H9 (cell line): ENCODE results near the gene TENM4. TPM values are rescaled to one million over a fixed set of nuclear protein-coding genes. Genes with fewer than 3 reads are reported as not detected.

Experiments
- DNase-seq: peaks from one replicate; pipeline ENCODE4 v3.0.0-alpha.2; 2017
- H2AFZ ChIP-seq: one replicate; pipeline ENCODE4 v1.6.1; 2013; ENCODE audit warnings: mild to moderate bottlenecking, low read length, control low read depth, moderate library complexity
- H2AK5ac ChIP-seq: 2 replicates; pipeline ENCODE4 v1.6.1; 2013; ENCODE audit warnings: low read length, control low read depth, mixed read lengths; ENCODE audit not compliant: insufficient read length
- H2BK120ac ChIP-seq: one replicate; pipeline ENCODE4 v1.6.1; 2013; ENCODE audit warnings: low read depth, mild to moderate bottlenecking, low read length, control low read depth, inconsistent platforms; ENCODE audit not compliant: poor library complexity, severe bottlenecking
- H2BK12ac ChIP-seq: 2 replicates; pipeline ENCODE4 v1.6.1; 2013; ENCODE audit warnings: low read length, control low read depth, mixed read lengths, low read depth; ENCODE audit not compliant: insufficient read length
- H2BK15ac ChIP-seq: 2 replicates; pipeline ENCODE4 v1.6.1; 2013; ENCODE audit warnings: low read depth, low read length, control low read depth
- H2BK20ac ChIP-seq: one replicate; pipeline ENCODE4 v1.6.1; 2013; ENCODE audit warnings: low read depth, mild to moderate bottlenecking, low read length, control low read depth, inconsistent platforms; ENCODE audit not compliant: poor library complexity, severe bottlenecking
- H2BK5ac ChIP-seq: 2 replicates; pipeline ENCODE4 v1.6.1; 2013; ENCODE audit warnings: low read length, control low read depth, mixed read lengths; ENCODE audit not compliant: insufficient read length
- H3K14ac ChIP-seq: 2 replicates; pipeline ENCODE4 v1.6.1; 2013; ENCODE audit warnings: low read length, control low read depth; ENCODE audit not compliant: insufficient read depth
- H3K18ac ChIP-seq: 2 replicates; pipeline ENCODE4 v1.6.1; 2013; ENCODE audit warnings: low read depth, mild to moderate bottlenecking, mixed read lengths, low read length, control low read depth; ENCODE audit not compliant: insufficient read length
- H3K23ac ChIP-seq: 2 replicates; pipeline ENCODE4 v1.6.1; 2013; ENCODE audit warnings: low read length, control low read depth, mixed read lengths, low read depth; ENCODE audit not compliant: insufficient read length
- H3K23me2 ChIP-seq: 2 replicates; pipeline ENCODE4 v1.6.1; 2013; ENCODE audit warnings: low read depth, mild to moderate bottlenecking, mixed read lengths, low read length, control low read depth; ENCODE audit not compliant: insufficient read length, poor library complexity, severe bottlenecking
- H3K27ac ChIP-seq: 2 replicates; pipeline ENCODE4 v1.5.1; 2013; ENCODE audit warnings: low read length, control low read depth, mixed read lengths, low read depth; ENCODE audit not compliant: insufficient read length
- H3K27me3 ChIP-seq: 2 replicates; pipeline ENCODE4 v1.6.1; 2013; ENCODE audit warnings: low read length, control low read depth, inconsistent platforms; ENCODE audit not compliant: insufficient read depth
- H3K4ac ChIP-seq: 2 replicates; pipeline ENCODE4 v1.6.1; 2013; ENCODE audit warnings: low read depth, mild to moderate bottlenecking, control low read depth, inconsistent platforms, low read length, moderate library complexity
- H3K4me1 ChIP-seq: 2 replicates; pipeline ENCODE4 v1.6.1; 2013; ENCODE audit warnings: low read length, control low read depth, inconsistent platforms; ENCODE audit not compliant: insufficient read depth
- H3K4me2 ChIP-seq: 2 replicates; pipeline ENCODE4 v1.6.1; 2013; ENCODE audit warnings: low read length, control low read depth, mixed read lengths; ENCODE audit not compliant: insufficient read length, insufficient read depth
- H3K56ac ChIP-seq: 2 replicates; pipeline ENCODE4 v1.6.1; 2013; ENCODE audit warnings: low read depth, mild to moderate bottlenecking, mixed read lengths, low read length, control low read depth; ENCODE audit not compliant: insufficient read length
- H3K79me1 ChIP-seq: 2 replicates; pipeline ENCODE4 v1.6.1; 2013; ENCODE audit warnings: low read depth, mild to moderate bottlenecking, moderate library complexity, low read length, control low read depth, inconsistent platforms; ENCODE audit not compliant: insufficient read depth, poor library complexity, severe bottlenecking
- H3K79me2 ChIP-seq: 2 replicates; pipeline ENCODE4 v1.6.1; 2013; ENCODE audit warnings: low read length, control low read depth, inconsistent platforms; ENCODE audit not compliant: insufficient read depth
- H3K9ac ChIP-seq: 2 replicates; pipeline ENCODE4 v1.6.1; 2013; ENCODE audit warnings: low read length, control low read depth, mixed read lengths; ENCODE audit not compliant: insufficient read length; ENCODE audit errors: extremely low read depth
- H3K9me3 ChIP-seq: one replicate; pipeline ENCODE4 v1.6.1; 2013; ENCODE audit warnings: low read depth, low read length, inconsistent platforms; ENCODE audit not compliant: control insufficient read depth
- H3T11ph ChIP-seq: one replicate; pipeline ENCODE4 v1.6.1; 2013; ENCODE audit warnings: mild to moderate bottlenecking, low read length, control low read depth, inconsistent platforms
- H4K20me1 ChIP-seq: one replicate; pipeline ENCODE4 v1.6.1; 2013; ENCODE audit not compliant: control insufficient read depth, insufficient read length, insufficient read depth
- H4K5ac ChIP-seq: 2 replicates; pipeline ENCODE4 v1.6.1; 2013; ENCODE audit warnings: low read depth, mild to moderate bottlenecking, mixed read lengths, low read length, control low read depth; ENCODE audit not compliant: insufficient read length
- H4K8ac ChIP-seq: replicated peaks from 2 replicates; pipeline ENCODE4 v1.6.1; 2013; ENCODE audit warnings: low read length, control low read depth, mixed read lengths, low read depth; ENCODE audit not compliant: insufficient read length
- H4K91ac ChIP-seq: 2 replicates; pipeline ENCODE4 v1.6.1; 2013; ENCODE audit warnings: low read depth, mild to moderate bottlenecking, moderate library complexity, mixed read lengths, low read length, control low read depth; ENCODE audit not compliant: insufficient read length
- H3K27ac Mint-ChIP-seq, 3 experiments: 2 replicates in 2 of 3; 3 replicates in 1 of 3; pipeline ENCODE4 v1.8.0; 2020 to 2021; ENCODE audit warnings: mixed read lengths in 3 of 3, mild to moderate bottlenecking in 1 of 3, moderate library complexity in 1 of 3
- H3K27me3 Mint-ChIP-seq: 2 replicates; pipeline ENCODE4 v1.8.0; 2021; ENCODE audit warnings: low read depth, mild to moderate bottlenecking, moderate library complexity, mixed read lengths
- H3K36me3 Mint-ChIP-seq, 3 experiments: 2 replicates in 2 of 3; 3 replicates in 1 of 3; pipeline ENCODE4 v1.8.0; 2020 to 2021; ENCODE audit warnings: low read depth in 3 of 3, mixed read lengths in 3 of 3; ENCODE audit not compliant: insufficient read depth in 1 of 3
- H3K4me1 Mint-ChIP-seq, 2 experiments: 2 replicates each; pipeline ENCODE4 v1.8.0; 2020; ENCODE audit warnings: mixed read lengths in 2 of 2
- H3K4me3 Mint-ChIP-seq, 2 experiments: 2 replicates in 1 of 2; 3 replicates in 1 of 2; pipeline ENCODE4 v1.8.0; 2020 to 2021; ENCODE audit warnings: mild to moderate bottlenecking in 2 of 2, mixed read lengths in 2 of 2, moderate library complexity in 1 of 2
- H3K9me3 Mint-ChIP-seq, 2 experiments: 2 replicates in 1 of 2; 3 replicates in 1 of 2; pipeline ENCODE4 v1.8.0; 2020; ENCODE audit warnings: mild to moderate bottlenecking in 2 of 2, mixed read lengths in 2 of 2, moderate library complexity in 1 of 2
- CTCF ChIP-seq: fragments of 200-600 bp; sonication (generic); conservative IDR thresholded peaks from 3 replicates; pipeline ENCODE4 v1.8.0; 2021; ENCODE audit warnings: antibody characterized with exemption, mild to moderate bottlenecking
- WGBS: extraction: QIAGEN DNeasy Blood & Tissue Kit; methylation state at CpG from one replicate; pipeline ENCODE4 v1.1.7; 2013; ENCODE audit warnings: missing lambda C conversion rate, low lambda C conversion rate, mixed read lengths; ENCODE audit not compliant: insufficient read length; ENCODE audit errors: extremely low coverage; 5-methylcytosine and 5-hydroxymethylcytosine counted together
- total RNA-seq: library from RNA; stranded (reverse); gene quantifications from 2 replicates; pipeline ENCODE4 v1.2.1, GENCODE V29; 2021

Gene TENM4
- total RNA-seq, 1 experiment from 2014 or later, result 4.6 TPM

- H4K5ac ChIP-seq, result no peak overlapping the region
- H3K27ac ChIP-seq, result no peak overlapping the region
- H3K56ac ChIP-seq, result no peak overlapping the region
- no peak overlapping the region for H2BK20ac ChIP-seq
- no peaks in the 10 kb centered on the region for H4K20me1 ChIP-seq
- no peak overlapping the region for H3T11ph ChIP-seq
- H3K4ac ChIP-seq, result no peak overlapping the region
- H3K9ac ChIP-seq, result no peak overlapping the region
- no peak overlapping the region for H3K27ac Mint-ChIP-seq
- no peak overlapping the region for H3K23ac ChIP-seq
- no peaks in the 10 kb centered on the region for H3K79me1 ChIP-seq
- no peaks in the 10 kb centered on the region for H3K27me3 ChIP-seq
- no peak overlapping the region for H2BK15ac ChIP-seq
- WGBS, result no CpG with 5 or more reads among the region's 5 CpGs
- no peaks in the 10 kb centered on the region for H3K9me3 ChIP-seq
- no peak overlapping the region for H3K4me3 Mint-ChIP-seq
- no peak overlapping the region for H2AK5ac ChIP-seq
- no peaks in the 10 kb centered on the region for H3K79me2 ChIP-seq
- no peaks in the 10 kb centered on the region for H3K36me3 Mint-ChIP-seq
- no peak overlapping the region for H2AFZ ChIP-seq
- no peak overlapping the region for H3K18ac ChIP-seq
- no peaks in the 10 kb centered on the region for H3K9me3 Mint-ChIP-seq
- no peak overlapping the region for H3K14ac ChIP-seq
- H3K23me2 ChIP-seq, result no peaks in the 10 kb centered on the region
- H3K4me2 ChIP-seq, result no peak overlapping the region
- H2BK5ac ChIP-seq, result no peak overlapping the region
- H2BK12ac ChIP-seq, result no peak overlapping the region
- no peak overlapping the region for H2BK120ac ChIP-seq
- H3K27me3 Mint-ChIP-seq, result peaks cover 24% of the 10 kb centered on the region
- TF ChIP-seq CTCF, result no peak
- H3K4me1 ChIP-seq, result no peaks in the 10 kb centered on the region; the same call in 1 of the 2 replicates
- no peak for DNase-seq
- no peak overlapping the region for H4K8ac ChIP-seq
- no peak overlapping the region for H4K91ac ChIP-seq
- peaks cover 24 to 26% of the 10 kb centered on the region in 2 experiments for H3K4me1 Mint-ChIP-seq
Observed at GRCh38 chr11:79022265-79022664, 418.6 kb downstream of the TENM4 start.
